Body of pancreas (tissue), 4 donors: ENCODE data around the gene MAPT. TPM values are rescaled to one million over a fixed set of nuclear protein-coding genes. Genes with fewer than 3 reads are reported as not detected.

Experiments
- ATAC-seq: fragments of 150-250 bp; one replicate; pipeline ENCODE4 v1.9.1; 2016
- DNase-seq, 4 donors: peaks; one replicate each; pipeline ENCODE4 v3.0.0-alpha.2; 2019
- H3K27ac ChIP-seq, 4 donors: fragments of 200-600 bp; sonication (generic); 1 replicate in 3 of 4; 2 replicates in 1 of 4; pipeline versions ENCODE4 v1.5.1 to v1.6.1; 2016 to 2019; ENCODE audit warnings: mild to moderate bottlenecking in 1 of 4, mixed read lengths in 1 of 4, moderate library complexity in 1 of 4
- H3K27me3 ChIP-seq, 2 donors: fragments of 200-600 bp; sonication (generic); one replicate each; pipeline ENCODE4 v1.6.0; 2016; ENCODE audit warnings: mild to moderate bottlenecking in 1 of 2
- H3K36me3 ChIP-seq, 2 donors: fragments of 200-600 bp; sonication (generic); replicated peaks in 1 of 2; 2 replicates each; pipeline ENCODE4 v1.5.1; 2016; ENCODE audit warnings: low read depth in 2 of 2; ENCODE audit not compliant: insufficient read depth in 1 of 2
- H3K4me1 ChIP-seq: fragments of 200-600 bp; sonication (generic); one replicate; pipeline ENCODE4 v1.6.0; 2016
- H3K4me3 ChIP-seq, 2 donors: fragments of 200-600 bp; sonication (generic); 1 replicate in 1 of 2; 2 replicates in 1 of 2; pipeline ENCODE4 v1.5.1; 2016 to 2019
- H3K9me3 ChIP-seq, 3 donors: fragments of 200-600 bp; sonication (generic); 1 replicate in 2 of 3; 2 replicates in 1 of 3; pipeline ENCODE4 v1.5.1; 2016
- CTCF ChIP-seq, 7 experiments: fragments of 450-650 bp in 4 of 7; fragments of 200-600 bp in 3 of 7; sonication (generic) in 3 of 7; IDR thresholded peaks; one replicate each; pipeline ENCODE4 v1.5.1; 2016 to 2019; ENCODE audit warnings: antibody characterized with exemption in 7 of 7
- POLR2A ChIP-seq, 3 donors: fragments of 450-650 bp; IDR thresholded peaks; one replicate each; pipeline ENCODE4 v1.6.1; 2016; ENCODE audit warnings: antibody characterized with exemption in 3 of 3, mild to moderate bottlenecking in 2 of 3
- WGBS, 2 donors: methylation state at CpG; one replicate each; pipeline ENCODE4 v1.1.5; 2017; 5-methylcytosine and 5-hydroxymethylcytosine counted together
- intact Hi-C: fragments of 100-400 bp; cut with DNase I; formaldehyde crosslinking; loops from one replicate; pipeline ENCODE4 v1.15.1; 2023
- total RNA-seq, 2 donors: library from RNA; depleted of rRNA; stranded (reverse); fragments of >200 nt; gene quantifications; one replicate each; pipeline ENCODE4 v1.1.0, GENCODE V29; 2016

MAPT gene
- total RNA-seq, 2 donors from 2014 or later = 1.6 to 2.3 TPM

- Histone ChIP-seq H3K27ac (peak overlapping the region in 1 of 4 donors; percentile 26), H3K4me1 (peaks cover 66% of the 10 kb centered on the region), H3K36me3 (peaks cover 0 to 17% of the 10 kb centered on the region in 2 donors), H3K27me3 (no peaks in the 10 kb centered on the region), H3K9me3 (no peaks in the 10 kb centered on the region), H3K4me3 (no peak overlapping the region)
- no peak for TF ChIP-seq CTCF (IDR thresholded peaks at IDR 0.05)
- TF ChIP-seq POLR2A (IDR thresholded peaks at IDR 0.05) = no peak
- no peak for ATAC-seq
- WGBS, 2 donors = 87 to 90% methylated on average over 6 of the region's 6 CpGs
- DNase-seq = no peak
- intact Hi-C loops = no loop called here
Observed at GRCh38 chr17:46036491-46036890, 142.1 kb downstream of the MAPT start.

- TF ChIP-seq POLR2A (IDR thresholded peaks at IDR 0.05) (no peak), CTCF (IDR thresholded peaks at IDR 0.05) (no peak)
- H3K27ac ChIP-seq = peak overlapping the region in 3 of 4 donors; percentile 13 to 24 (median 23)
- H3K36me3 ChIP-seq = peaks cover 0 to 14% of the 10 kb centered on the region in 2 donors
- ATAC-seq (no peak), DNase-seq (no peak)
- peaks cover 76% of the 10 kb centered on the region for H3K4me1 ChIP-seq
- no peaks in the 10 kb centered on the region for H3K27me3 ChIP-seq
- intact Hi-C loops = no loop called here
- no peaks in the 10 kb centered on the region for H3K9me3 ChIP-seq
- WGBS, 2 donors = 72 to 78% methylated on average over 4 of the region's 4 CpGs
- no peak overlapping the region for H3K4me3 ChIP-seq
Observed at GRCh38 chr17:46037722-46038255, 143.4 kb downstream of the MAPT start.

GRCh38 chr17:46038414-46038813 lies 144.1 kb downstream of the MAPT start:
- H3K27ac ChIP-seq = peak overlapping the region in 2 of 4 donors; percentile 13 to 24
- peaks cover 76% of the 10 kb centered on the region for H3K4me1 ChIP-seq
- 93% methylated on average over 6 of the region's 6 CpGs for WGBS, 2 donors

GRCh38 chr17:46038937-46039336 lies 144.6 kb downstream of the MAPT start:
- DNase-seq (no peak), ATAC-seq (no peak)
- 86 to 90% methylated on average over 12 of the region's 12 CpGs for WGBS, 2 donors
- Histone ChIP-seq H3K4me1 (peaks cover 76% of the 10 kb centered on the region), H3K27me3 (no peaks in the 10 kb centered on the region), H3K27ac (peak overlapping the region in 3 of 4 donors; percentile 3 to 86 (median 16)), H3K9me3 (no peaks in the 10 kb centered on the region), H3K36me3 (peaks cover 0 to 10% of the 10 kb centered on the region in 2 donors), H3K4me3 (no peak overlapping the region)
- TF ChIP-seq POLR2A (IDR thresholded peaks at IDR 0.05) (no peak), CTCF (IDR thresholded peaks at IDR 0.05) (no peak)
- intact Hi-C loops = no loop called here

More at GRCh38 chr17:46038414-46038813, 144.1 kb downstream of the MAPT start:
- Histone ChIP-seq H3K36me3 (peaks cover 0 to 12% of the 10 kb centered on the region in 2 donors), H3K4me3 (no peak overlapping the region), H3K9me3 (no peaks in the 10 kb centered on the region), H3K27me3 (no peaks in the 10 kb centered on the region)
- TF ChIP-seq CTCF (IDR thresholded peaks at IDR 0.05) (no peak), POLR2A (IDR thresholded peaks at IDR 0.05) (no peak)
- ATAC-seq = no peak
- intact Hi-C loops = no loop called here
- no peak for DNase-seq
